Glomerular visceral epithelial cell (primary cell): ENCODE measurements around the gene TATDN3.
"Not testable (repeated sequence)": the region's sequence is repeated elsewhere in the genome, so short reads cannot be mapped to it uniquely, and the experiment has no call there.

ENCODE experiments used
- DNase-seq: peaks from one replicate; pipeline ENCODE4 v3.0.0-alpha.2; 2016; ENCODE audit errors: extremely low spot score

The TATDN3 gene, protein sequence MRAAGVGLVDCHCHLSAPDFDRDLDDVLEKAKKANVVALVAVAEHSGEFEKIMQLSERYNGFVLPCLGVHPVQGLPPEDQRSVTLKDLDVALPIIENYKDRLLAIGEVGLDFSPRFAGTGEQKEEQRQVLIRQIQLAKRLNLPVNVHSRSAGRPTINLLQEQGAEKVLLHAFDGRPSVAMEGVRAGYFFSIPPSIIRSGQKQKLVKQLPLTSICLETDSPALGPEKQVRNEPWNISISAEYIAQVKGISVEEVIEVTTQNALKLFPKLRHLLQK

DNA sequence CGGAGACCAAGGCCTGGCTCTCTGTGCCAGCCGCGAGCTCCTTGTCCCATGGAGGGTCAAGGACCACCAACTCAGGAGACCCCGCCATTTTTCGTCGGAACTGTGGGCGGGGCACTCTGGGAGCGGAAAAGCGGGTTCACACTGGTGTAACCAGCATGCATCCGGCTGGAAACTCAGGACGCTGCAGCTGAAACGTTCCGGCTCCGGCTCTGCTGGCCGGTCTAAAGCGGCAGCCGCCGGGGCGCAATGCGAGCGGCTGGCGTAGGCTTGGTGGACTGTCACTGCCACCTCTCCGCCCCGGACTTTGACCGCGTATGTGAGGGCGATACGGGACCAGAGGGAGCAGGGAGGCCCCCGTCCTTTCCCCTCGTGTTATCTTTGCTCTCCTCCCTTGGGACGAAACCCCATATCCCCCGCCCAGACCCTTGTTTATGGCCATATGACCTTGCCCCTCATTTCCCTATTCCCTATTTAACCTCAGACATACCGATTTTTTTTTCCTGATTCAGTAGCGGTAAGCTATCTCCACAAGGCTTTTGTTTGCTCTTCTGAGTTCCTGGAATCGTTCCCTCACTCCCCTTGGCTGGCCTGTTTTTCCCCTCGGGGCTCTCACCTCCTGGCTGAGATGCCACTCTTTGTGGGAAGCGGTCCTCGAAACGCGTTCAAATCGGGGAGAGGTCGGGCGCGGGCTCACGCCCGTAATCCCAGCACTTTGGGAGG lies at the start of gene TATDN3, which contains the start of gene NSL1:
Gene TATDN3 (plus strand): TSS at position 219 of the 720 bp plus-strand sequence. CDS start 28 bp downstream, at position 247.
Gene NSL1 (minus strand): TSS at position 102 of the 720 bp plus-strand sequence. CDS start 14 bp downstream, at position 88.
- peak; percentile 94 for DNase-seq

DNA sequence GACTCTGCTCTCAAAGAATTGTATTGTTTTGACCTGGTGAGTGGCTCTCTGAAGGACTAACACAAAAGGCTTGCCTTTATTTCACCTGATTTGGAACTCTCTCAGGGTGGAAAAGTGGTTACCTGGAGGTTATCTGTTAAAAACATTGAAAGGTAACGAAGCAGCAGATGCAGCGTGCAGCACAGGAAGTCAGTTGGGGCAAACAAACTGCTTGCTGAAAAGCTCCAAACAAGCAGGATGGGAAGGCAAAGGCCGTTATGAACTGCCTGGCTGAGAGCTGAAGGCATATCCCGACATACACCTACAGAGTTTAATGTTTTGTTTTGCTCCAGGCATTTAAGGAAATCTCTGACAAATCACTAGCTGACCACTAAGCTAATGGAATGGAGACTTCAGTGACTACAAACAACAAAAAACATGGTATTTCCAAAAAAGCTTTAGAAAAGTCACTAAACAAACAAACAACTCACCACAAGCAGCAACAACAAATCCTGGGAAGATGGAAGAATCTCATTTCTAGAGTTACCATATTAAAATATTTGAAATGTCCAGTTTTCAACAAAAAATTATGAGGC lies 47.7 kb upstream of the TATDN3 start:
- no peak for DNase-seq

DNA sequence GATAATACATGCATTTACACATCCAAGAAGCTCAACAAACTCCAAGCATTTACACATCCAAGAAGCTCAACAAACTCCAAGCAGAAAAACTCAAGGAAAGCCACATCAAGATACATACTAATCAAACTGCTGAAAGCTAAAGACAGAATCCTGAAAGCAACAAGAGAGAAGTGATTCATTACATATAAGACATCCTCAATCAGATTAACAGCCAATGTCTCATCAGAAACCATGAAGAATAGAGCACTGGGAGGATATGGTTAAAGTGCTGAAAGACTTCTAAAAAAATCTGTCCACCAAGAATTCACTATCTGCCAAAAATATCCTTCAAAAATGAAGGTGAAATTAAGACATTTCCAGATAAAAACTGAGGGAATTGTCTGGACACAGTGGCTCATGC lies 46.4 kb upstream of the TATDN3 start:
- no peak for DNase-seq

DNA sequence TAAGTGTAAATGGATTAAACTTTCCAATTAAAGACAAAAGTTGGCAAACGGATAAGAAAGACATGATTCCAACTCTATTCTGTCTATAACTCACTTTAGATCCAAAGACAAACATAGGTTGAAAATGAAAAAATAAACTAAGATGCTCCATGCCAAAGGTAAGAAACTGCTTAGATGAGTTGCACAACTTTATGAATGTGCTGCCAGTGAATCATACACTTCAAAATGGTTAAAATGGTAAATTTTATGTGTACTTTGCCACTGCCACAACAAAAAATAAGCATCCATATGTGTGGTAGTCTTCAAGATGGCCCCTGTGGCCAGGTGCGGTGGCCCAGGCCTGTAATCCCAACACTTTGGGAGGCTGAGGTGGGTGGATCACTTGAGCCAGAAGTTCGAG lies 45.1 kb upstream of the TATDN3 start:
- DNase-seq: no peak

DNA sequence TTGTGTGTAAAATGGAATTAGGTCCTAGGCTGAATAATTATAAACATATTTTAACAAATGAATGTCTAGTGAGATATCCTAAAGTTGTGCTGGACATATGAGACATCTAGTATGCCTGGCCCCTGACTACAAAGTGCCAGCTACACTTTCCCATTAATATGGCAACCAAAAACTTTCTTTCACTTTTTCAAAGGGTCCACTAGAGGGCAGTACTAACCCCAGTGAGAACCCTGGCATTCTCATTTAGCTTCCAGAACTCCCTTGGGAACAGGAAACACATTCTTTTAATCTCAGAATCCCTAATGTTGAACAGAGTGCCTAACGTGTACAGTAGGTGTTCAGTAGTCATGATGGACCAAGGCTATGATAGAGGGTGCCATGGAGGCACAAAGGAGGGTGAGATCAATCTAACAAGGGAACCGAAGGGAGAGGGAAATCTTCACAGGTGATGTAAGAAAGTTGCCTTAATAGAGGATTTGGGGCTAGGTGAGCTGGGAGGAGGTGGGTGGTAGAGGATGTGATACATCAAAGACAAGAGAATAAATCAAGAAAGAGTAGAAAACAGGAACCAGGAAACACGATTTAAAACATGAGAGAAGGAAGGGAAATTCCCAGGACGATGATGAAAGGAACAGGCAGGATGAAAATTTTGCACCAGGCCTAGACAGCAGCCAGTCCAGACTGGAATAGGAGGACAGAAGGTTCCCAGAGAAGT lies 41.7 kb upstream of the TATDN3 start:
- DNase-seq: peak; percentile 73

DNA sequence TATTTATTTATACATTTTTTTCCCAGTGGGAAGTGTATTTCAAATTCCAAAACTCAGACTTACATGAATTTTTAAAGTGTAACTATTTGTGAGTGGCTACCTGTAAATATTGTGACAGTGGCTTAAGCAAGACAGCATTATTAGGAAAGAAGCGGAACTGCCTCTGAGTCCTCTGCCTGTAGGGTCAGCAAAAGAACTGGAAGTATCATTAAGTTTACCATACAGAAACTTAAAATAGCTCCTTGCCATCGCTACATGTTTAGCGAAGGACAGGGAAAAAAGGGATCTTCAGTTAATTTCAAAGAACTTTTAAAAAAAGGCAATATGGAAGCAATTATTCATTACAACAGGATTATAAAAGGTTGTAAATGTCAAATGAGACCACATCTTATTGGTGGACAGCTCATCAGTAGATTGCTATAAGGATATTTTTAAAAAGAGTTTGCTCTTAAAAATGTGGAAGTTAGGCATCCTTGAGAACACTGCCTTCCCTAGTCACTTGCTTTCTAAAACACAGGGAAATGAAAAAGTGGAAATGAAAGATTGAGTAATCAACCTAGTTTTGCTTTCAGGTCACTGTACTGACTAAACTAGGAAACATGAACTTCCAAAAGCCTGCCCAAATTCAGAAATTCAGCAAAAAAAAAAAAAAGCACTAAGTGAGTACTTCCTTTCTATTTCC lies 39.3 kb upstream of the TATDN3 start:
- no peak for DNase-seq

DNA sequence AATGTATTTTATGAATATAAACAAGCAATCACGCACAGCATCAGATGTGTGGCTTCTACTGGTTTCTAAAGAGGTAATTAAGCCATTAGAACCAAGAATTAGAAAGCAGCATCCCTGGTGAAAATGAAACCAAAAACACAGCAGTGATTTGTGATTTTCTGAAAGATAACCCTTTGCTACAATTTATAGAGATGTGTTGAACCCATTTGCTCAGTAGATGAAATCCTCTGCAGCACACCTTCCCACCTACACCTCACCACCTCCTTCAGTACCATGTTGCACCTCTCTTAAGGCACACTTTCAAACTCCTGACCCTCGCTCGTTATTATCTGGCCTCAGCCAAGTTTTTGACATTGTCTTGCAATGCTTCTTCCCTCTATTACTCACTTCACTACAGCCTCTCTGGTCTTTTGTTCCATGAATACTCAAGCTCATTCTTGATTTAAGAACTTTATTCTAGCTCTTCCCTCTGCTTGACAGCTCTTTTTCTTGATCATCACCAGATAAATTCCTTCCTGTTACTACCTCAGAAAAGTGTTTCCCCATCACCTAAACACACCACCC lies 38.7 kb upstream of the TATDN3 start:
- no peak for DNase-seq

DNA sequence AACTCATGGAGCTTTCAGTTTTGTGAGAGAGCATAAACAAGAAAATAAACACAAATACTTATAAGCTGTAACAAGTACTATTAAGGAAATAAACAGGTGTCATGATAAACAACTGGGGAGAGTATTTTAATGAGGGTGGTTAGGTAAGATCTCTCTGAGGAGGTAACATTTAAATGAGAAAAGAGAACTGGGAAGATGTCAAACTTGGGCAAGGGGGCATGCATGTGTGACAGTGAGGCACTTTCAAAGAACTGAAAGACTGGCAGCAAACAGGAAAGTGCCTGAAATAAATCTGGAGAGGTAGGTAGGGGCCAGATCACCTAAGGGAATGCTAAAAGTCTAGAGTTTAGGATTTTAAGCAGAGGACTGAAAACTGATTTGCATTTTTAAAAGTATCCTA lies 37.9 kb upstream of the TATDN3 start:
- no peak for DNase-seq

DNA sequence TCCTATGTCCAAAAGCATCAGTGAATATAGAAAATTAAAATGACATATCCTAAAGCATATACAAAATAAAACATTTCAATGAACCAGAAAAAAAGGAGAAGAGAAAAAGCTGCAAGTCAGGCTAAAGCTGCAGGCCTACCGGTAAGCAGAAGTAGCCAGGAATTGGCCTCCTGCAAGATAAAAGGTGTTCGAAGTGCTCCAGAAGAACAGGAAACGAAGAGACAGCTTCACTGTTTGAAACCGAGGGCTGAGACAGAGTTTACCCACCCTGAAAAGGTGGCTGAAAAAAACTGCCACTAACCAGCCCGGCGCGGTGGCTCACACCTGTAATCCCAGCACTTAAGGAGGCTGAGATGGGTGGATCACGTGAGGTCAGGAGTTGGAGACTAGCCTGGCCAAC lies 37.5 kb upstream of the TATDN3 start:
- no peak for DNase-seq

DNA sequence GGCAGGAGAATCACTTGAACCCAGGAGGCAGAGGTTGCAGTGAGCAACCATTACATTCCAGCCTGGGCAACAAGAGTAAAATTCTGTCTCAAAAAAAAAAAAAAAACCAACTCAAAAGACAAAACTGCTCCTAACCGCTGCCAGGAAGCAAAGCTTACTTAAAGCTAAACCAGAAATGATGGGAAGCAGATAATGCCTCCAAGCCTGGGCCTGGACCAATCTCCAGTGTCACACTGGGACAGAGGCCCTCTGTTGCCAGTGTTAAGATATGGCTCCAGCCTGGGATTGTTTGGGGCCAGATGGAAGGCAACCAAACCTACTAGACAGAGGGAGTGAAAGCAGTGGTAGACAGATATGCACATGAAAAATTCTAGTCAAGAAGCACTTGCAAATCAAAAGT lies 37.0 kb upstream of the TATDN3 start:
- no peak for DNase-seq

DNA sequence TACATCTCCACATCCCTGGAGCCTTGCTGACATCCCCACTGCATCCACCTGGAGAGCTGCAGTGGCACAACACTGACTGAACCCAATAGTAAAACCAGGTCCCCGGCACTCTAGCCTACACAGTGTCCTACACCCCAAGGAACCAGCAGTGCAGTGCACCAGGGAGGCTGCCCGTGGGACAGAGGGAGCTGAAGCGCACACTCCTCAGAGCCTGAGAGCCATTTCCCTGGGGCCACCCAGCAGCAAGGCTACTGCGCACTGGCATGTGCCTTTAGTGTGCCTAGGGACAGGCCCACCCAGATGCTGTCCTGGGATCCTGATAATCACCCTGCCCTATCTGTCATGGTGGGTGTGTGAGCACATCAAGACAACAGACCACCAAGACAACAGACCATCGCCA lies 32.0 kb upstream of the TATDN3 start:
- no peak for DNase-seq

DNA sequence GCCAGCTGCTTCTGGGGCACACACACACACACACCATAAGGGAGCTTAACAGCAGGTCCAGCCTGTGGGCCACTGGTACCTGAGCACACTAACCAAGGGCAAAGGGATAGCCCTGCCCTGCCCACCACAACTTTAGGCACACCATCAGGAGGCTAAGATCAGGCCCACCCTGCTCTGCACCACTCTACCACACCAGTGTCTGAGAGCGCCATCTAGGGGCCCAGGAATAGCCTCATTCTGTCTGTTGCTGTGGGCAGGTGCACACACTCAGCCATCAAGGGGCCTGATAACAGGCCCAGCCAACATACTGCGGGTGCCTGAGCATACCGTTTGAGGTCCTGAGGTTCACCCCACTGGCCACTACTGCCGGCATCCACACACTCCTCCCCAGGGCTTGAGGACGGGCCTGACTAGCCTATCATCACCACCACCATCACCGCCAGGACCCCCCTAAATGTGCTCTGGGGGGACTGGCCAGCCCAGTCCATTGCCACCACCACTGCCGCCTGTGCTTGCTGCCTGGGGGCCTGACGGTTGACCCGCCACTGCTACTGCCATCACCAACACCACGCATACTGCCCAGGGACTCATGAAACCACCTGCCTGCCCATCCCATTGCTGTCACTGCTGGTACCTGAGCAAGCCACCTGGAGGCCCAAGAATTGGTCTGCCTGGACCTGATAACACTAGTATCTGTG lies 31.4 kb upstream of the TATDN3 start:
- DNase-seq: no peak

DNA sequence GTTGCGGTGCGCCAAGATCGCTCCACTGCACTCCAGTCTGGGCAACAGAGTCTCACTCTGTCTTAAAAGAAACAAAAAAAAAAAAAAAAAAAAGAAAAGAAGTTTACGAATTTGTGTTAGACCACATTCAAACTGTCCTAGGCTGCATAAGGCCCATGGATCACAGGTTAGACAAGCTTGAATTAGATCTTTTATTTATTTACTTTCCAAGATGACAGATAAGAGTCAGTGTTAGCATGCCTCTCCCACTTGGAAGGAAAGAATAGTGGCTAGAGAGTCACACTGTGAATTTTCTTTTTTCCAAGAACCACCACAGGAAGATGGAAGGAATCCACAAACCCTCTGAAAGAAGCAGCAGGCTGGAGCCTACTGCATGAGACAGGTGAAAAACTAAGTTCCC lies 29.5 kb upstream of the TATDN3 start:
- DNase-seq: no peak

DNA sequence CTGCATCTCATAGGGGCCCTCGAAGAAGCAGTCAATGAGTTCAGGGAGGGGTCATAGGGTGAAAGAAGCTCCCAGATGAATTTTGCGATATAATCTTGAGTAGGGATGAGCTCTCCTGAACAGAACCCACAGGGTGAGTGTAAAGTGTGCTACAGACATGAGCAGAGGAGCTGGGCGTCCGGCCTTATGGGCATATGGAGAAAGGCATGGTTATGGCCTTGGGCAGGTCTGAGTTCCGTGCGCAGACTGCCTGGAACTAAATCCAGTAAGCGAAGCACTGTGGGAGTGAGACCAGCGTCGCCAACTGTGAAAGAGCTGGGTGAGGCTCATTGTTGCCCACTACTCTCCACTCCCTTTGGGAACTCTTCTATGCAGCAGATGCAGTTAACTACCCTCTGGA lies 28.9 kb upstream of the TATDN3 start:
- DNase-seq: no peak

DNA sequence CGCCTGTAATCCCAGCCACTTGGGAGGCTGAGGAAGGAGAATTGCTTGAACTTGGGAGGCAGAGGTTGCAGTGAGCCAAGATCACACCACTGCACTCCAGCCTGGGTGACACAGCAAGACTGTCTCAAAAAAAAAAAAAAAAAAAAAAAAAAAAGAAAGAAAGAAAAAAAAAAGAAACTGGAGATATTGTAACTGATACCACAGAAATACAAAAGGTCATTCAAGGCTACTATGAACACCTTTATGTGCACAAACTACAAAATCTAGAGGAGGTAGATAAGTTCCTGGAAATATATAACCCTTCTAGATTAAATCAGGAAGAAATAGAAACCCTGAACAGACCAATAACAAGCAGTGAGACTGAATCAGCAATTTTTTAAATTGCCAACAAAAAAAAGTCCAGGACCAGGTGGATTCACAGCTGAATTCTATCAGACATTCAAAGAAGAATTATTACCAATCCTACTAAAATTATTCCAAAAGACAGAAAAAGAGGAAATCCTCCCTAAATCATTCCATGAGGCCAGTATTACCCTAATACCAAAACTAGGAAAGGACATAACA lies 26.9 kb upstream of the TATDN3 start:
- DNase-seq: not testable (repeated sequence)

DNA sequence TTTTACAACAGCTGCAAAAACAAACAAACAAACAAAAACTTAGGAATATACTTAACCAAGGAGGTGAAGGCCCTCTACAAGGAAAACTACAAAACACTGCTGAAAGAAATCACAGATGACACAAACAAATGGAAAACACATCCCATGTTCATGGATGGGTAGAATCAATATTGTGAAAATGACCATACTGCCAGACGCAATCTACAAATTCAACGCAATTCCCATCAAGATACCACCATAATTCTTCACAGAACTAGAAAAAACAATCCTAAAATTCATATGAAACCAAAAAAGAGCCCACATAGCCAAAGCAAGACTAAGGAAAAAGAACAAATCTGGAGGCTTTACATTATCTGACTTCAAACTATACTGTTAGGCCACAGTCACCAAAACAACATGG lies 24.9 kb upstream of the TATDN3 start:
- DNase-seq: not testable (repeated sequence)

DNA sequence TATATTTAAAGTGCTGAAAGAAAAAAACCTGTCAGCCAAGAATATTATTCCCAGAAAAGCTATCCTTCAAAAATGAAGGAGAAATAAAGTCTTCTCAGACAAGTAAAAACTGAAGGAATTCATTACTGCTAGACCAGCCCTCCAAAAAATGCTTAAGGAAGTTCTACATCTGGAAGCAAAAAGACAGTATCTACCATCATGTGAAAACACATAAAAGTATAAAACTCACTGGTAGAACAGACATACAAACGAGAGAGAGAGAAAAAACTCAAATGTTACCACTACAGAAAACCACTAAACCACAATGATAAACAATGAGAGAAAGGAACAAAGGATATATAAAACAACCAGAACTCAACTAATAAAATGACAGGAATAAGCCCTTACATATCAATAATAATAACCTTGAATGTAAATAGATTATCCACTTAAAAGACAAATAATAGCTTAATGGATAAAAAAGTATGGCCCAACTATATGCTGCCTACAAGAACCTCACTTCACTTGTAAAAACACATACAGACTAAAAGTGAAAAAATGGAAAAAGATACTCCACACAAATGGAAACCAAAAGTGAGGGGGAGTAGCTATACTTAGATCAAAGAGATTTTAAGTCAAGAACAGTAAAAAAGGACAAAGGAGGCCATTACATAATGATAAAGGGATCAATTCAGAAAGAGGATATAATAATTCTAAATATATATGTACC lies 22.1 kb upstream of the TATDN3 start:
- DNase-seq: no peak

DNA sequence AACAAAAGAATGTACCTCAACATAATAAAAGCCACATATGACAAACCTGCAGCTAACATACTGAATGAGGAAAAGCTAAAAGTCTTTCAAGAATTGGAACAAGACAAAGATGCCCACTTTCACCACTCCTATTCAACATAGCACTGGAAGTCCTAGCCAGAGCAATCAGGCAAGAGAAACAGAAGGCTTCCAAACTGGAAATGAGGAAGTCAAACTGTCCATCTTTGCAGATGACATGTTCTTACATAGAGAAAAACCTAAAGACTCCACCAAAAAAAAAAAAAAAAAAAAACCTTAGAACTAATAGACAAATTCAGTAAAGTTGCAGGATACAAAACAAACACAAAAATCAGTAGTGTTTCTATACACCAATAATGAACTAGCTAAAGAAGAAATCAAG lies 20.4 kb upstream of the TATDN3 start:
- no peak for DNase-seq

DNA sequence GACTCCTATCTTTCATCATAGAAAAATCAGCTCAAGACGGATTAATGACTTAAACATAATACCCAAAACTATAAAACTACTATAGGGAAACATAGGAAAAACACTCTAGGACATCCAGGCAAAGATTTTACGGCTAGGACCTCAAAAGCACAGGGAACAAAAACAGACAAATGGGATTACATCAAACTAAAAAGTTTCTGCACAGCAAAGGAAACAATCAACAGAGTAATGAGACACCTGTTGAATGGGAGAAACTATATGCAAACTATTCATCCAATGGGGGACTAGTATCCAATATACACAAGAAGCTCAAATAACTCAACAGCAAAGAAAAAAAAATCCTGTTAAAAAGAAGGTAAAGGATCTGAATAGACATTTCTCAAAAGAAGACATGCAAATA lies 18.7 kb upstream of the TATDN3 start:
- DNase-seq: no peak

DNA sequence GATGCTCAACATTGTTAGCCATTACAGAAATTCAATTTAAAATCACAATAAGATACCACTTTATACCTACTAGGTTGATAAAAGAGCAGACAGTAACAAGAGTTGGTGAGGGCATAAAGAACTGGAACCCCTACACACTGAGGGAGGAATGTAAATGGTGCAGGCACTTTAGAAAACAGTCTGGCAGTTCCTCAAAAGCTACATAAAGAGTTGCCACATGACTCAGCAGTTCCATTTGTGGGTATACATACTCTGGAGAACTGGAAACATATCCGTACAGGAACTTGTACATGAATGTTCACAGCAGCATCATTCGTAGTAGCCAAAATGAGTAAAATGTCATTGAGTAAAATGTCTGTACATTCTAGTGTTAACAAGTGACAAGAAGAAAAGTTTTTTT lies 17.1 kb upstream of the TATDN3 start:
- no peak for DNase-seq
